Osteoblast (primary cell): ENCODE results near the gene SENP3. TPM values are rescaled to one million over a fixed set of nuclear protein-coding genes. Genes with fewer than 3 reads are reported as not detected.
A peak's percentile ranks its signal among the peaks of the same experiment; 100 is the strongest.

Experiments used
- DNase-seq: peaks from one replicate; pipeline ENCODE4 v3.0.0; 2011; ENCODE audit warnings: low spot score, mixed read lengths; ENCODE audit not compliant: insufficient read length; ENCODE audit errors: missing footprints
- H2AFZ ChIP-seq: 2 replicates; pipeline ENCODE4 v1.6.0; 2011; ENCODE audit warnings: mild to moderate bottlenecking, low read length
- H3K27ac ChIP-seq: 2 replicates; pipeline ENCODE4 v1.5.1; 2011; ENCODE audit warnings: mild to moderate bottlenecking, low read depth, low read length, moderate library complexity
- H3K27me3 ChIP-seq: 2 replicates; pipeline ENCODE4 v1.6.0; 2012; ENCODE audit warnings: mild to moderate bottlenecking, control low read depth, inconsistent platforms, low read length, moderate library complexity; ENCODE audit not compliant: insufficient read depth
- H3K36me3 ChIP-seq: 2 replicates; pipeline ENCODE4 v1.5.1; 2011; ENCODE audit warnings: mild to moderate bottlenecking, low read length, control low read depth, moderate library complexity; ENCODE audit not compliant: insufficient read depth
- H3K4me1 ChIP-seq: 2 replicates; pipeline ENCODE4 v1.5.1; 2011; ENCODE audit warnings: mild to moderate bottlenecking, low read length, control low read depth, moderate library complexity; ENCODE audit not compliant: insufficient read depth
- H3K4me2 ChIP-seq: 2 replicates; pipeline ENCODE4 v1.6.0; 2011; ENCODE audit warnings: mild to moderate bottlenecking, low read length; ENCODE audit not compliant: insufficient read depth
- H3K4me3 ChIP-seq: fragments of 200-600 bp; sonication (generic); 3 replicates; pipeline ENCODE4 v1.5.1; 2012; ENCODE audit warnings: mild to moderate bottlenecking, low read length, inconsistent platforms; ENCODE audit not compliant: insufficient read depth
- H3K79me2 ChIP-seq: 2 replicates; pipeline ENCODE4 v1.6.0; 2012; ENCODE audit warnings: mild to moderate bottlenecking, low read length, control low read depth, inconsistent platforms; ENCODE audit not compliant: insufficient read depth
- H3K9me3 ChIP-seq: 2 replicates; pipeline ENCODE4 v1.5.1; 2011; ENCODE audit warnings: low read depth, low read length, control low read depth
- H4K20me1 ChIP-seq: 2 replicates; pipeline ENCODE4 v1.6.0; 2012; ENCODE audit warnings: mild to moderate bottlenecking, low read length, control low read depth; ENCODE audit not compliant: insufficient read depth
- CTCF ChIP-seq: IDR thresholded peaks from 2 replicates; pipeline ENCODE4 v1.5.1; 2011; ENCODE audit warnings: mild to moderate bottlenecking, low read depth, low read length, moderate library complexity; ENCODE audit errors: extremely low read depth
- total RNA-seq: library from RNA; depleted of rRNA; stranded (reverse); fragments of >200 nt; gene quantifications from 2 replicates; pipeline ENCODE4 v1.2.3, GENCODE V29; 2012

SENP3 gene
- total RNA-seq, 1 donor, result 68.0 TPM

GRCh38 chr17:7586673-7587419, 25.1 kb downstream of the SENP3 start:
- Histone ChIP-seq H3K4me3 (no peak overlapping the region), H3K27me3 (no peaks in the 10 kb centered on the region), H3K9me3 (no peaks in the 10 kb centered on the region), H3K27ac (peak overlapping the region; percentile 56), H3K36me3 (peaks cover 23% of the 10 kb centered on the region), H3K4me1 (peaks cover 53% of the 10 kb centered on the region), H4K20me1 (peaks cover 19% of the 10 kb centered on the region), H2AFZ (no peak overlapping the region), H3K4me2 (peak overlapping the region; percentile 46), H3K79me2 (peaks cover 45% of the 10 kb centered on the region)
- DNase-seq, result peak; percentile 65
- TF ChIP-seq CTCF, result no peak

GRCh38 chr17:7587420-7588151, 25.9 kb downstream of the SENP3 start:
- Histone ChIP-seq H3K27me3 (no peaks in the 10 kb centered on the region), H3K9me3 (no peaks in the 10 kb centered on the region), H3K79me2 (peaks cover 38% of the 10 kb centered on the region), H3K4me3 (no peak overlapping the region), H4K20me1 (peaks cover 19% of the 10 kb centered on the region), H3K27ac (peak overlapping the region; percentile 56), H3K36me3 (peaks cover 30% of the 10 kb centered on the region), H2AFZ (no peak overlapping the region), H3K4me2 (peak overlapping the region; percentile 46), H3K4me1 (peaks cover 50% of the 10 kb centered on the region)
- peak; percentile 15 for TF ChIP-seq CTCF
- peak; percentile 99 for DNase-seq

- Histone ChIP-seq H4K20me1 (peaks cover 19% of the 10 kb centered on the region), H3K36me3 (peaks cover 41% of the 10 kb centered on the region), H2AFZ (no peak overlapping the region), H3K9me3 (no peaks in the 10 kb centered on the region), H3K27me3 (no peaks in the 10 kb centered on the region), H3K4me2 (peak overlapping the region; percentile 56), H3K4me3 (no peak overlapping the region), H3K27ac (peak overlapping the region; percentile 2), H3K4me1 (peaks cover 43% of the 10 kb centered on the region), H3K79me2 (peaks cover 30% of the 10 kb centered on the region)
- TF ChIP-seq CTCF, result no peak
- DNase-seq, result no peak
Observed at GRCh38 chr17:7588553-7589203, 27.0 kb downstream of the SENP3 start.
